IPS-18c (cell line): Measurements from ENCODE around the gene NSUN6.
"Not testable (repeated sequence)": the region's sequence is repeated elsewhere in the genome, so short reads cannot be mapped to it uniquely, and the experiment has no call there.

Source experiments
- H3K4me3 ChIP-seq: 2 replicates; pipeline ENCODE4 v1.7.0; 2013; ENCODE audit warnings: low read depth, mild to moderate bottlenecking, low read length, moderate library complexity; ENCODE audit not compliant: insufficient read depth
- H3K9me3 ChIP-seq: one replicate; pipeline ENCODE4 v1.6.1; 2013; ENCODE audit warnings: mild to moderate bottlenecking, low read length, moderate library complexity; ENCODE audit not compliant: control insufficient read depth, insufficient read depth

NSUN6 gene

GRCh38 chr10:18665815-18666558 lies 14.6 kb upstream of the NSUN6 start:
- Histone ChIP-seq H3K4me3 (no peak overlapping the region), H3K9me3 (no peaks in the 10 kb centered on the region)

GRCh38 chr10:18664841-18665478 lies 13.6 kb upstream of the NSUN6 start:
- Histone ChIP-seq H3K4me3 (no peak overlapping the region), H3K9me3 (no peaks in the 10 kb centered on the region)

- H3K4me3 ChIP-seq, result peak overlapping the region; percentile 97
- H3K9me3 ChIP-seq, result no peaks in the 10 kb centered on the region
Measured at GRCh38 chr10:18660816-18661431, 9.5 kb upstream of the NSUN6 start.

GRCh38 chr10:18659819-18660535 lies 8.6 kb upstream of the NSUN6 start:
- H3K4me3 ChIP-seq, result peak overlapping the region; percentile 97
- no peaks in the 10 kb centered on the region for H3K9me3 ChIP-seq

- peak within 1 kb of the TSS; percentile 97 for H3K4me3 ChIP-seq
- H3K9me3 ChIP-seq, result no peaks in the 10 kb centered on the region
Measured at GRCh38 chr10:18659125-18659818, 7.9 kb upstream of the NSUN6 start, which contains the start of gene ARL5B. TSS of gene ARL5B (plus strand) at chr10:18659431. CDS start at chr10:18659638, 207 bp downstream.

GRCh38 chr10:18658271-18659124 lies 7.1 kb upstream of the NSUN6 start:
- Histone ChIP-seq H3K4me3 (peak overlapping the region; percentile 97), H3K9me3 (no peaks in the 10 kb centered on the region)

GRCh38 chr10:18656724-18657123 lies 5.3 kb upstream of the NSUN6 start:
- Histone ChIP-seq H3K4me3 (no peak overlapping the region), H3K9me3 (no peaks in the 10 kb centered on the region)

GRCh38 chr10:18653112-18653511 lies 1.7 kb upstream of the NSUN6 start:
- H3K4me3 ChIP-seq, result no peak overlapping the region
- H3K9me3 ChIP-seq, result no peaks in the 10 kb centered on the region

- H3K4me3 ChIP-seq, result peak overlapping the region; percentile 83
- H3K9me3 ChIP-seq, result no peaks in the 10 kb centered on the region
Measured at GRCh38 chr10:18650404-18650997, 886 bp downstream of the NSUN6 start.

GRCh38 chr10:18649364-18649959 lies 1.9 kb downstream of the NSUN6 start:
- Histone ChIP-seq H3K9me3 (no peaks in the 10 kb centered on the region), H3K4me3 (no peak overlapping the region)

GRCh38 chr10:18647945-18648344 lies 3.4 kb downstream of the NSUN6 start:
- H3K4me3 ChIP-seq, result no peak overlapping the region
- no peaks in the 10 kb centered on the region for H3K9me3 ChIP-seq

- no peaks in the 10 kb centered on the region for H3K9me3 ChIP-seq
- no peak overlapping the region for H3K4me3 ChIP-seq
Measured at GRCh38 chr10:18647151-18647550, 4.2 kb downstream of the NSUN6 start.

- H3K4me3 ChIP-seq, H3K9me3 ChIP-seq: not testable (repeated sequence)
Measured at GRCh38 chr10:18639719-18640118, 11.7 kb downstream of the NSUN6 start.

- not testable (repeated sequence) for H3K4me3 ChIP-seq, H3K9me3 ChIP-seq
Measured at GRCh38 chr10:18637400-18637799, 14.0 kb downstream of the NSUN6 start.

GRCh38 chr10:18635995-18636394 lies 15.4 kb downstream of the NSUN6 start:
- H3K9me3 ChIP-seq, result no peaks in the 10 kb centered on the region
- no peak overlapping the region for H3K4me3 ChIP-seq

GRCh38 chr10:18632500-18632899 lies 18.9 kb downstream of the NSUN6 start:
- not testable (repeated sequence) for H3K9me3 ChIP-seq

More at GRCh38 chr10:18632500-18632899, 18.9 kb downstream of the NSUN6 start:
- H3K4me3 ChIP-seq, result not testable (repeated sequence)
